Dedifferentiated amniotic fluid mesenchymal stem cell (primary cell): ENCODE results near the gene MPZL3.
"Not testable (repeated sequence)": the region's sequence is repeated elsewhere in the genome, so short reads cannot be mapped to it uniquely, and the experiment has no call there.

ENCODE experiments used
- DNase-seq: peaks from one replicate; pipeline ENCODE4 v3.0.0-alpha.2; 2016; ENCODE audit errors: extremely low spot score

Gene MPZL3

DNA sequence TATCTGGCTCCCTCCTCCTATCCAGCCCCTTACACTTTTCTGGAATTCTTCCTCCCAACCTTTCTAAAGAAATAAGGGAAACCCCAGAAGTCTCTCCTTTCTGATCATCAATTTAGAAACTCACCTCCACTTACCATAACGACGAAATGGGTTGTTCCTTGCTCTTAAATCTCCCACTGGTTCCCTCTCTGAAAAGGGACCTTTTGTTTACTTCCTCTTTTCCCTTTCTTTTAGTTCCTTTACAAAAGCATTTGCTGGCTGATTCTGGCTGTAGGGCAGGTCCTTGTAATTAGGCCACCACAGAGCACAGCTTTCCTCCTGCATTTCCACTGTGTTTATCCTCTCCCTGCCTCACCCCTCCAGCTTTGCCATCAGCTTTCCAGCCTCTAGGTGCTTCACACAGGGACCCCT, 39.4 kb downstream of the MPZL3 start:
- DNase-seq, result no peak

GRCh38 chr11:118212131-118212725, 39.9 kb downstream of the MPZL3 start:
- no peak for DNase-seq

GRCh38 chr11:118211006-118211405, 41.2 kb downstream of the MPZL3 start:
- DNase-seq, result no peak

DNA sequence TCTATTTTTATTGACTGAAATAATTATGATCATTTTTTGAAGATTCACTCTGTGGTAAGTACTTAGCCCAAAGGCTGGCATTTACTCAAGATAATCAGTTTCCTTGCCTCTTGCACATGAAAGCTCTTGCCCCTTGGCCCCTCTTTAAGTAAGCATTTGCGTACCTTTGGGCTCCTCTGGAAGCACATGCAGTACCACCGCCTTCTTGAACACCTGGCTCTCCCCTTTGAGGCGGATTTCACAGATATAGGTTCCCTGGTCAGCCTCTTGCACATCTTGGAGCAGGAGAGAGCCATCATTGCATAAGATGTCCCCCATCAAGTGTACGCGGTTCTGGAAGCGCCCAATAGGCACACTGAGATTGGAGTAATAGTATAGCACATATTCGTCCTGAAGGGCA, 41.8 kb downstream of the MPZL3 start:
- DNase-seq, result no peak

DNA sequence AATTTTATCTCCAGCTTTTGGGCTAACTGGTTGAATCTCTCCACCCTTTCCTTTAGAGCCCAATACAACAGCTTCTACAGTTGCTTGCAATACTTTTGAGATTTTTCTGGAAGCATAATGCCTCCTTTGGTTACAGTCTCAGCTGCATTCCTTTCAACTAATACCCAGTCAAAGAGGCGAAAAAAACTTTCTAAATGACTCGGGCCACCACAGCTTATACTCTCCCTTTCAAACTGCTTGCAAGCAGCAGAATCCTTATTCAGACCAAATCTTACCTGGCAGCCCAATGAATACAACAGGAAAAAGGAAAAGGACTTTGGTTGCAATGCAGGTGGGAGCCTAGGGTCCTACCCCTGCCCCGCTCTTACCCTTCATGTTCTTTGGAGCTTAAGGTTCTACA, 43.1 kb downstream of the MPZL3 start:
- DNase-seq, result no peak

GRCh38 chr11:118207079-118207478, 45.1 kb downstream of the MPZL3 start:
- no peak for DNase-seq

- DNase-seq, result no peak
Measured at GRCh38 chr11:118206391-118207031, 45.7 kb downstream of the MPZL3 start.

- no peak for DNase-seq
Measured at GRCh38 chr11:118205606-118206378, 46.4 kb downstream of the MPZL3 start.

- DNase-seq, result no peak
Measured at GRCh38 chr11:118202599-118203422, 49.4 kb downstream of the MPZL3 start.

DNA sequence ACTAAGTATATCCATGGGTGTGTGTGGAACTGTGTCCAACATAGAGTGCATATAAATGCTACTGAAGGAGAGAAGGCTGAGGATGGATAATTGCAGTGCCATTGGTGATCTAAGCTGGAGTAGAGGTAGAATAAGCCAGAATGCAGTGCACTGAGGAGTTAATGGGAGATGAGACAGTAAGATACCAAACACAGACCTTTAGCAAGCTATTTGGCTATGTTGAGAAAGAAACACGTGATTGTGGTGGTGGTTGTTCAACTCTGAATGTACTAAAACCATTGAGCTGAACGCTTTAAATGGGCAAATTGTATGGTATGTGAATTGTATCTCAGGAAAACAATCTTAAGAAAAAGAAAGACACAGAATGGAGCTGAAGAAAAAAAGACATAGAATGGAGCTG, 50.2 kb downstream of the MPZL3 start:
- no peak for DNase-seq

GRCh38 chr11:118200901-118201680, 51.1 kb downstream of the MPZL3 start:
- DNase-seq, result no peak

DNA sequence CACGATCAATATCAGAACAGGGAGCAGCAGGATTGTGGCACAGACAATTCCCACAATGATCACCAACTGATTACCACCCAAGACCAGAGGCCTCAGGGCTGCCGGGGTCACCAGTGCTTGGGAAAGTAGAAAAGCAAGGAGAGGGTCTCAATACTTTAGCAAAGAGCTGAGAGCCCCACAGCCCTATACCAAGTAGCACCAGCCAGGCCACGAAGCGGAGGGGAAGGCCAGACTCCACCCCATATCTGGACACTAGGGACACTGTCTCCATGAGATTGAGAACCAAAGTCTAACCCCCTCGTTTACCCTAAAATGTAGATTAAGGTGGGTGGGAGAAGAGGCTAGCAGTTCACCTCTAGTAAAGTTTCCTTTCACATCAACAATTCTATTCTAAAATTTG, 51.7 kb downstream of the MPZL3 start:
- no peak for DNase-seq

DNA sequence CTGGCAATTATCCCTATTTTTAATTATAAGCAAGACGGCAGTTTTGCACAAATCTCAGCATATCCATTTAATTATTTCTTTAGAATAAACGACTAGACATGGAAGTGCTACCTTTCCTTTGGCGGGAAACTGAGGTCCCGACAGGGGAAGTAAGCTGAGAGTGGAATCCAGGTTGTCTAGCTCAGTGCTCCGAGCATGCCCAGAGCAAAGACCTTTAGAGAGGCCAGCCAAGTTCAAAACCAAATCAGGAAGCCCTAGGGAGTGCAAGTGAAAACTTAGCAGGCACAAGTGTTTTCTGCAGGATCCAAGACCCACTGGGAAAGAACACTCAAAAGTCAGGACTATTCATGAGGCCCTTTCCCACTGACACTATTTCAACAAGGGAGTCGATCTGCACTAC, 53.0 kb downstream of the MPZL3 start:
- DNase-seq, result no peak

DNA sequence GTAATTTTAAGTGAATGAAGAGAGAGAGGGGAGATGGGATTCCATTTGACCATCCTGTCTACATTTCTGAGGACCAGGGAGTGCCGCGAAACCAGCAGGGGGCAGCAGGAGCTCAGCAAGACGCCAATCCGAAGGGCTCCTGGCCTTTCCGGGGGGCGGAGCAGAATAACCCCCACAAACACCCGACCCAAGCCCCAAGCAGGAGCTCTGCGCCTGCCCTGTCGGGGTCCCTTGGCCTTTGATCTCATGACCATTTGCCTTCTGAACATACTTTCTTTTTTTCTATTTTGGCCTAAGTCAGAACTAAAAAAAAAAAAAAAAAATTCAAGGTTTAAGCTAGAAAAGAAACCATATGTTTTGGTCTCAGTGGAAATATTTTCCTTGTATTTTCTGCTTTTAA, 53.8 kb downstream of the MPZL3 start:
- DNase-seq, result peak; percentile 39

GRCh38 chr11:118194835-118195627, 57.1 kb downstream of the MPZL3 start:
- peak; percentile 87 for DNase-seq

DNA sequence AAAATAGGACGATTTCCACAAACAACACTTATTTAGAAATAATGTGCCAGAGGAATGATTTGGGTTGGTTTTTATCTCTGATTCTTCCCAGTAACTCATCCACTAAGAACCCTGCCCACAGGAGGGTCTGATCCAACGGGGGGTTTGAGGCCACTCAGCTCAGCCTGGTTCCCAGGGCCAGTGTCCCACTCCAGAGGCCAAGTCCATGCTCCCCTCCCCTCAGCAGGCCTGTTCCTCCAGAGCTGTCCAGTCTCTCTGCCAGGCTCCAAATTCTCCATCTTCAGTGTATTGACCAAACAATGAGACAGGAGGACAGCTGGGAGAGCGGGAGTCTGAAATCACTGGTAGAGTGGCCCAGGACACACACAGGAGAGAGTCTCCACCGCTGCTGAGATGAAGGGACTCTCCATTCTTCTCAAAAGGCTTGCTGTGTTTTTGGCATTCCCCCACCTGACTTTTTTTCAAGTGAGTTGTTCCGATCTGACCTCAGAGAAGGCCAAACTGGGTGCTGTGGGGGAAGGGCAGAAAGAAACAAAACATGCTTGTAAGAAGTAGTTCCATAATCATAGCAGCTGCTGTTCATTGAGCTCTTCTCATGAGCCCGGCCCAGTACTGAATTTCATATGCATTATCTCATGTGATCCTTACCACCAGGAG, 58.1 kb downstream of the MPZL3 start:
- no peak for DNase-seq

- DNase-seq, result not testable (repeated sequence)
Measured at GRCh38 chr11:118192817-118193216, 59.3 kb downstream of the MPZL3 start.

DNA sequence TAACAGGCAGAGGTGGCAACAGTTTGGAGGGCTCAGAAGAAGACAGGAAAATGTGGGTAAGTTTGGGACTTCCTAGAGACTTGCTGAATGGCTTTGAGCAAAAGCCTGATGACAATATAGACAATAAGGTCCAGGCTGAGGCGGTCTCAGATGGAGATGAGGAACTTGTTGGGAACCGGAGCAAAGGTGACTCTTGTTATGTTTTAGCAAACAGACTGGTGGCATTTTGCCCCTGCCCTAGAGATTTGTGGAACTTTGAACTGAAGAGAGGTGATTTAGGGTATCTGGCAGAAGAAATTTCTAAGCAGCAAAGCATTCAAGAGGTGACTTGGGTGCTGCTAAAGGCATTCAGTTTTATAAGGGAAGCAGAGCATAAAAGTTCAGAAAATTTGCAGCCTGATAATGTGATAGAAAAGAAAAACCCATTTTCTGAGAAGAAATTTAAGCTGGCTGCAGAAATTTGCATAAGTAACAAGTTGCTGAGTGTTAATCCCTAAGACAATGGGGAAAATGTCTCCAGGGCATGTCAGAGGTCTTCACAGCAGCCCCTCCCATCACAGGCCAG, 61.1 kb downstream of the MPZL3 start:
- not testable (repeated sequence) for DNase-seq

DNA sequence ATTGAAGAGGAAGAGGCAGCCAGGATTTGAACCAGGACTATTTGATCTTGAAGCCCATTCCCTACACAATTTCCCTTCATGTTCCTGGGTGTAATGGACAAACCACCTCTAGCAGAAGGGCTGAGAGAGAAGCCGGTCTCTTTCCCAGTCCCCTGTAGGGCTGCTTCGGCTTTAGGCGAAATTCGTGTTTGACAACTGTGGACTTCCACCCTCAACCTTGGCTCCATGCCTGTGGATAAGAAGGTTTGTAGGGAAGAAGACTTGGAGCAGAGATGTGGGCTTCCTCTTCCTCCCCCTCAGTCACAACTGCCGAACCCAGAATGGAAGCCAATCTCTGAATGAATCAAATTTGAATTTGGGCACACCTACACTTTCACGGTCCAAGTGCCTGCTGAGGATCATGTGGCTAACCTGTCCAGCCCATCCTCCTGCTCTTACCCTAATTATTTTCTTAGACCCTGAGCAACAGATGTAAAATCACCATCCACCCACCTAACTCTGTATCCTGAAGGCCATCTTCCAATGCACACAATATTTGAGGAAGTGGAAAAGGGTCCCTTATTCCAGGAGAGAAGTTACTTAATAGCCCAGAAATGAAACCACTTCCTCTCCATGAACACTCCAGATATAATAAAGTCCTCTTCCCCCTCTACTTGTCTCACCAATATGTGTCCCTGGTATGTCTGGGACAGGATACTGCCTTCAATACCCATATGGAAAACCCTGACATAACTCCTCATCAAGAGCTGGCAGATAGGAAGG, 65.6 kb downstream of the MPZL3 start:
- DNase-seq, result no peak
